ENCODE measurements around the gene ARHGEF19. TPM values are rescaled to one million over a fixed set of nuclear protein-coding genes. Genes with fewer than 3 reads are reported as not detected.

The ARHGEF19 gene
- total and polyA plus RNA-seq, 2 of the 13 experiments (the other 11 are each of a cell fraction or from before 2014, with no cell fraction given): 1.7 to 1.8 TPM

GRCh38 chr1:16152481-16153087, 59.9 kb downstream of the ARHGEF19 start (continued):
- TF ChIP-seq ZNF574 (CRISPR knock-in tag; IDR thresholded peaks at IDR 0.05) (peak; percentile 25; the same call in 1 of the 2 replicates), JDP2 (CRISPR knock-in tag; IDR thresholded peaks at IDR 0.05; ENCODE audit: borderline replicate concordance) (no peak), HOXA7 (CRISPR knock-in tag; IDR thresholded peaks at IDR 0.05) (no peak), CREM (IDR thresholded peaks at IDR 0.05) (no peak), CREM (CRISPR knock-in tag; IDR thresholded peaks at IDR 0.05) (no peak), ZFP91 (CRISPR knock-in tag; IDR thresholded peaks at IDR 0.05; ENCODE audit: borderline replicate concordance) (no peak), PHF21A (CRISPR knock-in tag; IDR thresholded peaks at IDR 0.05) (peak; percentile 12; the same call in 1 of the 2 replicates), HDAC2 (CRISPR knock-in tag; IDR thresholded peaks at IDR 0.05) (0 out of 2 replicates have a peak, but pooled peaks have one; percentile 39), DNMT1 (CRISPR knock-in tag; IDR thresholded peaks at IDR 0.05) (no peak), ZNF253 (CRISPR knock-in tag; IDR thresholded peaks at IDR 0.05; ENCODE audit: borderline replicate concordance) (no peak), ETV6 (CRISPR knock-in tag; conservative IDR thresholded peaks at IDR 0.05) (no peak)
- TF ChIP-seq, protein P1, sequence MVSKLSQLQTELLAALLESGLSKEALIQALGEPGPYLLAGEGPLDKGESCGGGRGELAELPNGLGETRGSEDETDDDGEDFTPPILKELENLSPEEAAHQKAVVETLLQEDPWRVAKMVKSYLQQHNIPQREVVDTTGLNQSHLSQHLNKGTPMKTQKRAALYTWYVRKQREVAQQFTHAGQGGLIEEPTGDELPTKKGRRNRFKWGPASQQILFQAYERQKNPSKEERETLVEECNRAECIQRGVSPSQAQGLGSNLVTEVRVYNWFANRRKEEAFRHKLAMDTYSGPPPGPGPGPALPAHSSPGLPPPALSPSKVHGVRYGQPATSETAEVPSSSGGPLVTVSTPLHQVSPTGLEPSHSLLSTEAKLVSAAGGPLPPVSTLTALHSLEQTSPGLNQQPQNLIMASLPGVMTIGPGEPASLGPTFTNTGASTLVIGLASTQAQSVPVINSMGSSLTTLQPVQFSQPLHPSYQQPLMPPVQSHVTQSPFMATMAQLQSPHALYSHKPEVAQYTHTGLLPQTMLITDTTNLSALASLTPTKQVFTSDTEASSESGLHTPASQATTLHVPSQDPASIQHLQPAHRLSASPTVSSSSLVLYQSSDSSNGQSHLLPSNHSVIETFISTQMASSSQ (IDR thresholded peaks at IDR 0.05; ENCODE audit: low read depth): no peak
- TF ChIP-seq, protein P1 (CRISPR knock-in tag; IDR thresholded peaks at IDR 0.05; ENCODE audit: borderline replicate concordance): no peak
- TF ChIP-seq, protein P2, sequence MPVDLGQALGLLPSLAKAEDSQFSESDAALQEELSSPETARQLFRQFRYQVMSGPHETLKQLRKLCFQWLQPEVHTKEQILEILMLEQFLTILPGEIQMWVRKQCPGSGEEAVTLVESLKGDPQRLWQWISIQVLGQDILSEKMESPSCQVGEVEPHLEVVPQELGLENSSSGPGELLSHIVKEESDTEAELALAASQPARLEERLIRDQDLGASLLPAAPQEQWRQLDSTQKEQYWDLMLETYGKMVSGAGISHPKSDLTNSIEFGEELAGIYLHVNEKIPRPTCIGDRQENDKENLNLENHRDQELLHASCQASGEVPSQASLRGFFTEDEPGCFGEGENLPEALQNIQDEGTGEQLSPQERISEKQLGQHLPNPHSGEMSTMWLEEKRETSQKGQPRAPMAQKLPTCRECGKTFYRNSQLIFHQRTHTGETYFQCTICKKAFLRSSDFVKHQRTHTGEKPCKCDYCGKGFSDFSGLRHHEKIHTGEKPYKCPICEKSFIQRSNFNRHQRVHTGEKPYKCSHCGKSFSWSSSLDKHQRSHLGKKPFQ (CRISPR knock-in tag; IDR thresholded peaks at IDR 0.05; ENCODE audit: insufficient replicate concordance): no peak

Data from HepG2 (cell line).